ENCODE results near the gene VTN. TPM values are rescaled to one million over a fixed set of nuclear protein-coding genes. Genes with fewer than 3 reads are reported as not detected.
A peak's percentile ranks its signal among the peaks of the same experiment; 100 is the strongest.

The VTN gene
- total and polyA plus RNA-seq, 7 donors: 0.16 to 1.9 (median 0.43) TPM; not detected in 1

DNA sequence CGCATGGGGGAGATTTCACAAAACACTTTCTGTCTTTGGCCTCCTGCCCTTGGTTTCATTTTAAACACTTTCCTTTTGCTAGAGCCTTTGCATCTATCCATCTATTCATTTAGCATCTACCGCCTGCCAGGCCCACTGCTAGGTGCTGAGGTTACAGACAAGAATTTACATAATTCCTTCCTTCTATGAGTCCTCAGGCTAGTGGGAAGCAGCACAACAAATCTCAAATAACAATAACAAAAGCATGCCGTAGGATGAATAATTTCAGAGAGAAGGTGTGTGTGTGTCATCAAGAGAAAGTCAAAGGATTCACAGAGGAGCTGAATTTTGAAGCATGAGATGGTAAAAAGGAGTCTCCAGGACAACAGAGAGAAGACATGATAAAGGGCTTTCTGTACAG is 42.0 kb upstream of the VTN start:
- TF ChIP-seq, protein P1, sequence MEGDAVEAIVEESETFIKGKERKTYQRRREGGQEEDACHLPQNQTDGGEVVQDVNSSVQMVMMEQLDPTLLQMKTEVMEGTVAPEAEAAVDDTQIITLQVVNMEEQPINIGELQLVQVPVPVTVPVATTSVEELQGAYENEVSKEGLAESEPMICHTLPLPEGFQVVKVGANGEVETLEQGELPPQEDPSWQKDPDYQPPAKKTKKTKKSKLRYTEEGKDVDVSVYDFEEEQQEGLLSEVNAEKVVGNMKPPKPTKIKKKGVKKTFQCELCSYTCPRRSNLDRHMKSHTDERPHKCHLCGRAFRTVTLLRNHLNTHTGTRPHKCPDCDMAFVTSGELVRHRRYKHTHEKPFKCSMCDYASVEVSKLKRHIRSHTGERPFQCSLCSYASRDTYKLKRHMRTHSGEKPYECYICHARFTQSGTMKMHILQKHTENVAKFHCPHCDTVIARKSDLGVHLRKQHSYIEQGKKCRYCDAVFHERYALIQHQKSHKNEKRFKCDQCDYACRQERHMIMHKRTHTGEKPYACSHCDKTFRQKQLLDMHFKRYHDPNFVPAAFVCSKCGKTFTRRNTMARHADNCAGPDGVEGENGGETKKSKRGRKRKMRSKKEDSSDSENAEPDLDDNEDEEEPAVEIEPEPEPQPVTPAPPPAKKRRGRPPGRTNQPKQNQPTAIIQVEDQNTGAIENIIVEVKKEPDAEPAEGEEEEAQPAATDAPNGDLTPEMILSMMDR (IDR thresholded peaks at IDR 0.05): no peak
- TF ChIP-seq POLR2AphosphoS5 (IDR thresholded peaks at IDR 0.05) (no peak), EP300 (IDR thresholded peaks at IDR 0.05) (no peak), POLR2A (IDR thresholded peaks at IDR 0.05) (no peak)

DNA sequence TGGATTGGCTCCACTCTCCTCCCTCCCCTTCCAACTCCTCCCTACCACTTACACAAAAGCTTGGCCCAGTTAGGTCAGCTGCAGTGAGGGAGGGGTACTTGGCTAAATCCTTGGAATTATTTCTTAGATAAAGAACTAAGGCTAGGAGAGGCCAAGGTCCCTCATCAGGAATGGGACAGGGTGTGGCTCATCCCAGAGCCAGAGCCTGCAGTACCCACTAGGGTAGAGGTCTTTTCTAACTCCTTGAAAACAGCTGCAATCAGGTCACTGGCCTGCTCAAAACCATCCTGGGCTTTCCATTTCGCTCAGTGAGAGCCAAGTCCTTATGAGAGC is 37.8 kb upstream of the VTN start:
- Histone ChIP-seq H3K4me3 (no peak overlapping the region), H3K36me3 (no peaks in the 10 kb centered on the region), H3K27ac (no peak overlapping the region), H3K27me3 (no peaks in the 10 kb centered on the region), H3K4me1 (peaks cover 0 to 21% (median 19%) of the 10 kb centered on the region in 4 donors), H3K9me3 (no peaks in the 10 kb centered on the region)
- WGBS, 2 donors: 88 to 89% methylated on average over 1 of the region's 1 CpG
- no peak for TF ChIP-seq EP300 (IDR thresholded peaks at IDR 0.05)
- no peak for TF ChIP-seq POLR2A (IDR thresholded peaks at IDR 0.05)
- TF ChIP-seq, protein P1 (IDR thresholded peaks at IDR 0.05): no peak
- no peak for TF ChIP-seq POLR2AphosphoS5 (IDR thresholded peaks at IDR 0.05)
- intact Hi-C loops (cut with DNase I): no loop called here
- no peak for DNase-seq

More for the DNA sequence above, 42.0 kb upstream of the VTN start:
- Histone ChIP-seq H3K27ac (no peak overlapping the region), H3K27me3 (no peaks in the 10 kb centered on the region), H3K4me1 (no peaks in the 10 kb centered on the region), H3K36me3 (no peaks in the 10 kb centered on the region), H3K4me3 (no peak overlapping the region), H3K9me3 (no peaks in the 10 kb centered on the region)
- no peak for DNase-seq
- intact Hi-C loops (cut with DNase I): no loop called here
- WGBS, 2 donors: 91 to 93% methylated on average over 3 of the region's 3 CpGs

DNA sequence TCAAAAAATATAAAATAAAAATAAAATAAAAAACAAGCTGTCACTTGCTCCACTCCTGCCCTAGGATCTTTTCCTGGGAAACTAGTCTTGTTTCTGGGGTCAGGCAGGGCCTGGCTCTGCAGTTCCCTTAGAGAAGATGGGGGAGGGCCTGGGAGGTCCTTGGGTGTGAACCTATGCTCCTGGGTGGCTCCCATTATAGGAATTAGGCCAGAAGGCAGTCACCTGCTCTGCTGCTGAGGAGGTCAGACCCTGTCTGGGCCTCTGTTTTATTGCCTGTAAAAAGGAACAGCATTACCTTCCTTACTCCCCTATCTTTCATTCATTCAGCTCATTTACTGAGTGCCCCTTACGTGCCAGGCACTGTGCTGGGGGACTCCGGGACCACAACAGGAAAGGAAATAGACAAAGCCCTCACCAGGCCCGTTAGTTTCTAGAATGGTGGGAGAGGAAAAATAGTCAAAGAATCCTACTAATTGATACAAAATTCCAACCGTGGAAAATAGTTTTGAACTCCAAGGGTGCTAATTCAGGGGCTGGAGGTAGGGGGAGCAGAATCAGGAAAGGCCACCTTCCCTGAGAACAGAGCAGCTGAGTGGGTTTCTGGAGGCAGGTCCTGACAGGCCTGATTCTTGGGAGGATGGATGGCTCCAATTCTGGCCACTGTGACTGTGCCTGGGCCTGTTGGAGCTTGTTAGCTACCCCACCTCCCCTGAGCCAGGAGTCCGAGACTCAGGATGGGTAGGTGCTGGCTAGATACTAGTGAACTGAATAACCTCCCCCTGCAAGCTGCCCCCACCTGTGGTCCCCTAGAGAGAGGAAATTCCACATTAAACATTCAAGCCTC is 37.2 kb upstream of the VTN start:
- no peaks in the 10 kb centered on the region for H3K27me3 ChIP-seq
- no peak overlapping the region for H3K27ac ChIP-seq
- DNase-seq: no peak
- H3K9me3 ChIP-seq: no peaks in the 10 kb centered on the region
- intact Hi-C loops (cut with DNase I): no loop called here
- no peak overlapping the region for H3K4me3 ChIP-seq
- WGBS, 2 donors: 76 to 81% methylated on average over 5 of the region's 5 CpGs
- no peak for TF ChIP-seq POLR2AphosphoS5 (IDR thresholded peaks at IDR 0.05)
- no peak for TF ChIP-seq POLR2A (IDR thresholded peaks at IDR 0.05)
- TF ChIP-seq, protein P1 (IDR thresholded peaks at IDR 0.05): no peak
- no peak for TF ChIP-seq EP300 (IDR thresholded peaks at IDR 0.05)
- H3K4me1 ChIP-seq: peaks cover 0 to 21% (median 19%) of the 10 kb centered on the region in 4 donors
- H3K36me3 ChIP-seq: no peaks in the 10 kb centered on the region

DNA sequence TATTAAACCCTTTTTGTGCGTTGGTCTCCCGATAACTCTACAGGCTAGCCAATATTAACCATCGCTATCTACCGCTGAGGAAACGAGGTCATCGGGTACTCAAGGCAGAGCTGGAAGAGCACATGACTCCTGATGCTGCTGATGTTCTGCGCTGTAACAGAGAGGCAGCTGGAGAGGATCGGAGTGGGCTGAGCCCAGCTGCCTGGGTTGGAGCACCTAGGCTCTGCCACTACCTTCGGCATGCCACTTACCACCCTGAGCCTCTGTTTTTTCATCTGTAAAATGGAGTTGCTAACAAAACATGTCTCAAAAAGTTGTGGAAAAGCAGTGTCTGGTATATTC is 36.3 kb upstream of the VTN start:
- peak overlapping the region in 2 of 4 donors; percentile 56 to 67 for H3K27ac ChIP-seq
- H3K4me1 ChIP-seq: peaks cover 0 to 21% (median 19%) of the 10 kb centered on the region in 4 donors
- no peaks in the 10 kb centered on the region for H3K9me3 ChIP-seq
- TF ChIP-seq EP300 (IDR thresholded peaks at IDR 0.05): no peak
- TF ChIP-seq, protein P1 (IDR thresholded peaks at IDR 0.05): no peak
- TF ChIP-seq POLR2A (IDR thresholded peaks at IDR 0.05): no peak
- TF ChIP-seq POLR2AphosphoS5 (IDR thresholded peaks at IDR 0.05): no peak
- peak overlapping the region; percentile 52 to 84 (median 73) for H3K4me3 ChIP-seq
- DNase-seq: no peak
- H3K36me3 ChIP-seq: peaks cover 0 to 6% (median 3%) of the 10 kb centered on the region in 4 donors
- intact Hi-C loops (cut with DNase I): no loop called here
- H3K27me3 ChIP-seq: no peaks in the 10 kb centered on the region
- WGBS, 2 donors: 17 to 32% methylated on average over 9 of the region's 9 CpGs
